RKO (cell line): Measurements from ENCODE around the gene CCSER1.
"Not testable (repeated sequence)": the region's sequence is repeated elsewhere in the genome, so short reads cannot be mapped to it uniquely, and the experiment has no call there.

ENCODE experiments used
- DNase-seq: peaks from one replicate; pipeline ENCODE4 v3.0.0-alpha.2; 2016; ENCODE audit warnings: low spot score

CCSER1 gene

GRCh38 chr4:90299373-90299772 is 172.2 kb downstream of the CCSER1 start:
- no peak for DNase-seq

GRCh38 chr4:90306810-90307209 is 179.6 kb downstream of the CCSER1 start:
- peak; percentile 36 for DNase-seq

- DNase-seq = peak; percentile 49
These were observed 189.9 kb downstream of the CCSER1 start for GRCh38 chr4:90317140-90317539.

- DNase-seq = peak; percentile 30
These were observed 190.6 kb downstream of the CCSER1 start for GRCh38 chr4:90317785-90318184.

GRCh38 chr4:90318193-90318592 is 191.0 kb downstream of the CCSER1 start:
- peak; percentile 12 for DNase-seq

GRCh38 chr4:90328558-90328957 is 201.4 kb downstream of the CCSER1 start:
- no peak for DNase-seq

- DNase-seq = no peak
These were observed 203.4 kb downstream of the CCSER1 start for GRCh38 chr4:90330546-90330945.

- DNase-seq = no peak
These were observed 218.5 kb downstream of the CCSER1 start for GRCh38 chr4:90345549-90346215.

- DNase-seq = no peak
These were observed 222.4 kb downstream of the CCSER1 start for GRCh38 chr4:90349636-90350035.

GRCh38 chr4:90357117-90357710 is 230.0 kb downstream of the CCSER1 start:
- DNase-seq = peak; percentile 87

GRCh38 chr4:90375081-90375480 is 247.9 kb downstream of the CCSER1 start:
- no peak for DNase-seq

- DNase-seq = no peak
These were observed 266.0 kb downstream of the CCSER1 start for GRCh38 chr4:90393215-90393614.

- no peak for DNase-seq
These were observed 276.6 kb downstream of the CCSER1 start for GRCh38 chr4:90403781-90404180.

- not testable (repeated sequence) for DNase-seq
These were observed 280.7 kb downstream of the CCSER1 start for GRCh38 chr4:90407897-90408296.

- DNase-seq = not testable (repeated sequence)
These were observed 285.6 kb downstream of the CCSER1 start for GRCh38 chr4:90412786-90413185.

GRCh38 chr4:90415116-90415515 is 287.9 kb downstream of the CCSER1 start:
- no peak for DNase-seq

GRCh38 chr4:90419124-90419711 is 292.0 kb downstream of the CCSER1 start:
- peak; percentile 62 for DNase-seq

- DNase-seq = no peak
These were observed 294.0 kb downstream of the CCSER1 start for GRCh38 chr4:90421161-90421560.

- DNase-seq = no peak
These were observed 298.7 kb downstream of the CCSER1 start for GRCh38 chr4:90425893-90426292.

GRCh38 chr4:90438522-90438921 is 311.3 kb downstream of the CCSER1 start:
- DNase-seq = no peak

- DNase-seq = no peak
These were observed 314.6 kb downstream of the CCSER1 start for GRCh38 chr4:90441770-90442169.

- no peak for DNase-seq
These were observed 315.4 kb downstream of the CCSER1 start for GRCh38 chr4:90442619-90443018.

- no peak for DNase-seq
These were observed 316.0 kb downstream of the CCSER1 start for GRCh38 chr4:90443231-90443630.

GRCh38 chr4:90444904-90445303 is 317.7 kb downstream of the CCSER1 start:
- DNase-seq = no peak
